Umbilical cord (tissue), 2 donors: ENCODE data around the gene TRAPPC3. TPM values are rescaled to one million over a fixed set of nuclear protein-coding genes. Genes with fewer than 3 reads are reported as not detected.

Experiments used
- DNase-seq: peaks from one replicate; pipeline ENCODE4 v3.0.0-alpha.2; 2015; ENCODE audit warnings: low spot score
- total RNA-seq: library from RNA; depleted of rRNA; stranded (reverse); fragments of >200 nt; gene quantifications from one replicate; pipeline ENCODE4 v1.2.3, GENCODE V29; 2014; ENCODE audit warnings: low replicate concordance; ENCODE audit not compliant: insufficient read depth

Gene TRAPPC3
- total RNA-seq, 1 donor from 2014 or later, result 38.5 TPM

GRCh38 chr1:36154335-36154734, 5.0 kb upstream of the TRAPPC3 start:
- DNase-seq, result no peak

GRCh38 chr1:36153476-36153875, 4.2 kb upstream of the TRAPPC3 start:
- no peak for DNase-seq

- no peak for DNase-seq
These were observed 2.5 kb upstream of the TRAPPC3 start for GRCh38 chr1:36151845-36152203.

GRCh38 chr1:36151134-36151844, 2.0 kb upstream of the TRAPPC3 start:
- no peak for DNase-seq

- peak; percentile 97 for DNase-seq
These were observed 1.2 kb upstream of the TRAPPC3 start for GRCh38 chr1:36150296-36151133.

- DNase-seq, result no peak
These were observed 648 bp upstream of the TRAPPC3 start for GRCh38 chr1:36149973-36150295.

GRCh38 chr1:36148821-36149236, 457 bp downstream of the TRAPPC3 start:
- DNase-seq, result no peak

GRCh38 chr1:36144413-36144812, 4.9 kb downstream of the TRAPPC3 start:
- no peak for DNase-seq

- no peak for DNase-seq
These were observed 5.9 kb downstream of the TRAPPC3 start for GRCh38 chr1:36143424-36143823.

GRCh38 chr1:36142121-36142520, 7.2 kb downstream of the TRAPPC3 start:
- DNase-seq, result no peak

GRCh38 chr1:36139521-36139920, 9.8 kb downstream of the TRAPPC3 start:
- no peak for DNase-seq

- no peak for DNase-seq
These were observed 11.5 kb downstream of the TRAPPC3 start for GRCh38 chr1:36137776-36138175.

- DNase-seq, result no peak
These were observed 12.1 kb downstream of the TRAPPC3 start for GRCh38 chr1:36137226-36137625.

GRCh38 chr1:36136535-36136934, 12.8 kb downstream of the TRAPPC3 start:
- no peak for DNase-seq

GRCh38 chr1:36135796-36136195, 13.5 kb downstream of the TRAPPC3 start:
- DNase-seq, result no peak

GRCh38 chr1:36135330-36135667, 14.0 kb downstream of the TRAPPC3 start:
- DNase-seq, result no peak

GRCh38 chr1:36134505-36135329, 14.6 kb downstream of the TRAPPC3 start:
- DNase-seq, result peak; percentile 79

GRCh38 chr1:36134031-36134430, 15.3 kb downstream of the TRAPPC3 start:
- DNase-seq, result no peak

- DNase-seq, result peak; percentile 96
These were observed 15.8 kb downstream of the TRAPPC3 start for GRCh38 chr1:36133484-36133883.

- DNase-seq, result no peak
These were observed 17.3 kb downstream of the TRAPPC3 start for GRCh38 chr1:36132029-36132428.

- DNase-seq, result no peak
These were observed 20.4 kb downstream of the TRAPPC3 start for GRCh38 chr1:36128905-36129206.

- DNase-seq, result no peak
These were observed 21.0 kb downstream of the TRAPPC3 start for GRCh38 chr1:36128126-36128904.
